ENCODE results near the gene PLA2G2F. TPM values are rescaled to one million over a fixed set of nuclear protein-coding genes. Genes with fewer than 3 reads are reported as not detected.

The PLA2G2F gene
- total and polyA plus RNA-seq, 10 of the 15 experiments (the other 5 are each of a cell fraction or from before 2014, with no cell fraction given): 0.03 TPM; not detected in 9

GRCh38 chr1:20165522-20165951, 26.4 kb downstream of the PLA2G2F start (continued):
- TF ChIP-seq IKZF1 (conservative IDR thresholded peaks at IDR 0.05) (no peak), TBL1XR1 (IDR thresholded peaks at IDR 0.05; ENCODE audit: low read depth, low read length) (no peak), RAD21 (IDR thresholded peaks at IDR 0.05; ENCODE audit: insufficient read depth, low read depth, low read length) (peak; percentile 34; the same call in 1 of the 2 replicates)

- ChIA-PET POLR2A (no interaction called here), SMC1A (ENCODE audit: uncharacterized antibody, unreplicated experiment) (interaction anchor here (1.0 to 2.3 kb wide), 3 partner anchors 20 to 28 kb away, joined by 3 to 8 read pairs (median 3); no protein-coding TSS in a partner anchor), CTCF (interaction anchor here (1.2 to 2.2 kb wide), 3 partner anchors 14 to 28 kb away, joined by 3 to 10 read pairs (median 4); no protein-coding TSS in a partner anchor), RAD21 (ENCODE audit: unreplicated experiment) (no interaction called here)
- Histone ChIP-seq H3K9ac (ENCODE audit: control insufficient read depth, insufficient read depth, low read length) (no peak overlapping the region), H3K4me3 (no peak overlapping the region), H3K36me3 (ENCODE audit: control insufficient read depth in 2 of 2, insufficient read depth in 2 of 2, low read length in 1 of 2) (no peaks in the 10 kb centered on the region), H3K27ac (ENCODE audit: control insufficient read depth, insufficient read depth) (no peak overlapping the region), H3K27me3 (replicated peaks in 1 of 2; ENCODE audit: control insufficient read depth in 2 of 2, insufficient read depth in 2 of 2, low read length in 1 of 2) (no peaks in the 10 kb centered on the region; a peak in 2 of 4 replicates), H3K9me3 (replicated peaks; ENCODE audit: control insufficient read depth, insufficient read depth, low read length) (peaks cover under 1% of the 10 kb centered on the region; the same call in 1 of the 3 replicates), H3K4me1 (ENCODE audit: control insufficient read depth, insufficient read depth, low read length) (peaks cover under 1% of the 10 kb centered on the region), H2AFZ (ENCODE audit: control insufficient read depth, low read depth, low read length) (no peak overlapping the region), H3K4me2 (ENCODE audit: control insufficient read depth, insufficient read depth) (no peak overlapping the region), H4K20me1 (ENCODE audit: control insufficient read depth, insufficient read depth) (no peaks in the 10 kb centered on the region), H3K79me2 (ENCODE audit: control insufficient read depth, insufficient read depth, low read length) (no peaks in the 10 kb centered on the region)
- TF ChIP-seq KDM1A (IDR thresholded peaks at IDR 0.05; ENCODE audit: borderline replicate concordance): no peak
- TF ChIP-seq SPI1 (IDR thresholded peaks at IDR 0.05; ENCODE audit: borderline replicate concordance, insufficient read depth, low read depth, low read length): no peak
- TF ChIP-seq RCOR1 (conservative IDR thresholded peaks at IDR 0.05; ENCODE audit: low read depth, low read length): no peak
- TF ChIP-seq NRF1 (conservative IDR thresholded peaks at IDR 0.05; ENCODE audit: low read depth, low read length): no peak
- no peak for TF ChIP-seq NKRF (conservative IDR thresholded peaks at IDR 0.05)
- no peak for TF ChIP-seq MAX (IDR thresholded peaks at IDR 0.05; ENCODE audit: low read depth, low read length)
- no peak for TF ChIP-seq CBFB (IDR thresholded peaks at IDR 0.05; ENCODE audit: low read depth)
- no peak for TF ChIP-seq TBL1XR1 (IDR thresholded peaks at IDR 0.05; ENCODE audit: low read depth, low read length)
- no peak for TF ChIP-seq PAX8 (IDR thresholded peaks at IDR 0.05)
- TF ChIP-seq FOXK2 (IDR thresholded peaks at IDR 0.05): no peak
- no peak for TF ChIP-seq POLR2AphosphoS2 (IDR thresholded peaks at IDR 0.05; ENCODE audit: low read depth, low read length)
- intact Hi-C loops (cut with micrococcal nuclease; ENCODE audit: unreplicated experiment) (no loop called here), in situ Hi-C loops (cut with MboI) (no loop called here)
- DNase-seq (ENCODE audit: low read depth, low spot score) (no peak), FAIRE-seq (no peak), ATAC-seq (no peak)
- BruUV-seq (replicated peaks): no TSS peak
- 38% methylated on average over 14 of the region's 17 CpGs for WGBS (ENCODE audit: insufficient coverage, insufficient replicate concordance, low lambda C conversion rate, missing lambda C conversion rate)
Measured at GRCh38 chr1:20166051-20166450, 26.9 kb downstream of the PLA2G2F start.

Data from GM12878 (cell line).